RWPE1 (cell line): ENCODE results near the gene RPL36A.
A peak's percentile ranks its signal among the peaks of the same experiment; 100 is the strongest.

Source experiments
- CTCF ChIA-PET: fragments of 350-600 bp; sonication (Branson Sonifier 250); formaldehyde crosslinking; extraction: SDS; loops from one replicate; lab custom pipeline; 2021; lab: Yijun Ruan, JAX
- POLR2A ChIA-PET: fragments of 400-600 bp; formaldehyde crosslinking; extraction: SDS; loops from one replicate; lab custom pipeline; 2020; ENCODE audit warnings: antibody characterized with exemption; ENCODE audit not compliant: low non-redundant PET; lab: Yijun Ruan, JAX
- DNase-seq: peaks from one replicate; pipeline ENCODE4 v3.0.0; 2012; ENCODE audit warnings: low spot score
- H3K27ac ChIP-seq: fragments of 450-650 bp; 2 replicates; pipeline ENCODE4 v1.5.1; 2017
- TF ChIP-seq, protein P1 (sequence below): fragments of 450-650 bp; conservative IDR thresholded peaks from 2 replicates; pipeline ENCODE4 v1.5.1; 2017; ENCODE audit warnings: low read depth, mild to moderate bottlenecking

The RPL36A gene

DNA sequence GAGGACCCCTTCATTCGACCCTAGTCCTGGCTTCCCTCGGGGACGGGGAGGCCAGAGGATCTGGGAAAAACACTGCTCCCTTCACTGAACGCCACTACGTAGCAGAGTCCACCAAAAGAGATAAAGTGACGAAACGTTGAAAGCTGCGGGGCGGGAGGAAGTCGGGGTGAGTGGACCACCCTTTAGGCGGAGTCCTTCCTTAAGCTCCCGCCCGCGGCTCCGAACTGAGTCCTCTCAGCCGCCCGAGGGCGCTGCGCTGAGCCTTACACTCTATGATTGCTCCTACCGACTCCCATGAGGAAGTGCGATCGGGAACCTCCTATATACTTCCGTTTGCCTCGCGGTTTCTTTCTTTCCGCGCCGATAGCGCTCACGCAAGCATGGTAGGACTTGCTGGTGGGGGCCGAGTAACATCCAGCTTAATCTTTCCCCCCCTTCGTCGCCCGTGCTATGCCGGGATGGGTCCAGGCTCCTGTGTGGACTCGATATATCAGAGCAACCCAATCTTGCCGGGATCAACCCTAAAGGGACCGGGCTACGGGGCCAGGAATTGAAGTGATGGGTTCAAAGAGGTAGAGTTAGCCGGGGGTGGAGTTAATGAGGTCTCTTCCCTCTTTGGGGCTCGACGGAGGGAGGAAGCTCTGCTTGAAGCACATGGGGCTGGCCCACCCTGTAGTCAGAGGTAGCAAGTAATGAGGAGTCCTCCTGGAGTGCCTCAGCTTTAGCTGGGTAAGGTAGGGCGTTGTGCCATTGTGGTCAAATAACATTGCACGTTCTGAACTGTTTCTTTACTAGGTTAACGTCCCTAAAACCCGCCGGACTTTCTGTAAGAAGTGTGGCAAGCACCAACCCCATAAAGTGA lies at the start of gene RPL36A:
Gene RPL36A (plus strand): TSS at position 348 of the 862 bp plus-strand sequence. CDS start 33 bp downstream, at position 381.
- ChIA-PET POLR2A (interaction anchor here (1.5 kb wide), 1 partner anchor 42 kb away, joined by 4 read pairs; the partner anchor contains the start of gene TIMM8A), CTCF (interaction anchor here (0.6 to 0.9 kb wide), 4 partner anchors 10 to 88 kb away, joined by 3 read pairs; no protein-coding TSS in a partner anchor)
- H3K27ac ChIP-seq = peak within 1 kb of the TSS; percentile 78
- peak; percentile 79 for DNase-seq
- TF ChIP-seq, protein P1, sequence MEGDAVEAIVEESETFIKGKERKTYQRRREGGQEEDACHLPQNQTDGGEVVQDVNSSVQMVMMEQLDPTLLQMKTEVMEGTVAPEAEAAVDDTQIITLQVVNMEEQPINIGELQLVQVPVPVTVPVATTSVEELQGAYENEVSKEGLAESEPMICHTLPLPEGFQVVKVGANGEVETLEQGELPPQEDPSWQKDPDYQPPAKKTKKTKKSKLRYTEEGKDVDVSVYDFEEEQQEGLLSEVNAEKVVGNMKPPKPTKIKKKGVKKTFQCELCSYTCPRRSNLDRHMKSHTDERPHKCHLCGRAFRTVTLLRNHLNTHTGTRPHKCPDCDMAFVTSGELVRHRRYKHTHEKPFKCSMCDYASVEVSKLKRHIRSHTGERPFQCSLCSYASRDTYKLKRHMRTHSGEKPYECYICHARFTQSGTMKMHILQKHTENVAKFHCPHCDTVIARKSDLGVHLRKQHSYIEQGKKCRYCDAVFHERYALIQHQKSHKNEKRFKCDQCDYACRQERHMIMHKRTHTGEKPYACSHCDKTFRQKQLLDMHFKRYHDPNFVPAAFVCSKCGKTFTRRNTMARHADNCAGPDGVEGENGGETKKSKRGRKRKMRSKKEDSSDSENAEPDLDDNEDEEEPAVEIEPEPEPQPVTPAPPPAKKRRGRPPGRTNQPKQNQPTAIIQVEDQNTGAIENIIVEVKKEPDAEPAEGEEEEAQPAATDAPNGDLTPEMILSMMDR = peak; percentile 71

GRCh38 chrX:101347859-101348451 lies 42.9 kb upstream of the RPL36A start:
- peak overlapping the region; percentile 85 for H3K27ac ChIP-seq
- CTCF ChIA-PET = no interaction called here
- TF ChIP-seq, protein P1 = no peak
- POLR2A ChIA-PET = interaction anchor here (1.1 kb wide), 1 partner anchor 42 kb away, joined by 4 read pairs; the partner anchor contains the start of gene RPL36A
- peak; percentile 13 for DNase-seq

- TF ChIP-seq, protein P1 = no peak
- H3K27ac ChIP-seq = peak within 1 kb of the TSS; percentile 85
- CTCF ChIA-PET = interaction anchor here (0.6 kb wide), 1 partner anchor 13 kb away, joined by 3 read pairs; no protein-coding TSS in a partner anchor
- peak; percentile 76 for DNase-seq
- POLR2A ChIA-PET = interaction anchor here (1.1 kb wide), 1 partner anchor 42 kb away, joined by 4 read pairs; the partner anchor contains the start of gene RPL36A
Measured at GRCh38 chrX:101348452-101349192, 42.2 kb upstream of the RPL36A start, which contains the start of gene TIMM8A. Gene TIMM8A (minus strand): TSS chrX:101348742. CDS start chrX:101348664, 78 bp downstream.

DNA sequence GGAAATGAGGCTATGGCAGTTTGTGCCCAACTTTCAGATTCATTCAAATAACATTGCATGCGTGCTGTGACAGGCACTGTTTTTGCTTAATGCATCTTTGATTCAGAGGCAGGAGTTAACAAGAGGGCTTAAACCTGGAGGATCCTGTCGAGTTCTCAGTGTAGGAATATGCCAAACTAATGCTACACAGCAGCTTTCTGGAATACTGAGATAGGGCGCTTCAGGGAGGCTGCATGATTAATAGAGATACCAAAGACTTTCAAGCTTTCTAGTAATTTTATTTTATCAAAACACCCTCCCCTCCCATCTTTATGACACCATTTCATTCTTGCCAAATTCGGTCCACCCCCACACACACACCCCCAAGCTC lies 41.6 kb upstream of the RPL36A start:
- no peak for DNase-seq
- ChIA-PET POLR2A (interaction anchor here (1.1 kb wide), 1 partner anchor 41 kb away, joined by 4 read pairs; the partner anchor contains the start of gene RPL36A), CTCF (interaction anchor here (0.6 kb wide), 1 partner anchor 12 kb away, joined by 3 read pairs; no protein-coding TSS in a partner anchor)
- TF ChIP-seq, protein P1 = no peak
- H3K27ac ChIP-seq = peak overlapping the region; percentile 85

DNA sequence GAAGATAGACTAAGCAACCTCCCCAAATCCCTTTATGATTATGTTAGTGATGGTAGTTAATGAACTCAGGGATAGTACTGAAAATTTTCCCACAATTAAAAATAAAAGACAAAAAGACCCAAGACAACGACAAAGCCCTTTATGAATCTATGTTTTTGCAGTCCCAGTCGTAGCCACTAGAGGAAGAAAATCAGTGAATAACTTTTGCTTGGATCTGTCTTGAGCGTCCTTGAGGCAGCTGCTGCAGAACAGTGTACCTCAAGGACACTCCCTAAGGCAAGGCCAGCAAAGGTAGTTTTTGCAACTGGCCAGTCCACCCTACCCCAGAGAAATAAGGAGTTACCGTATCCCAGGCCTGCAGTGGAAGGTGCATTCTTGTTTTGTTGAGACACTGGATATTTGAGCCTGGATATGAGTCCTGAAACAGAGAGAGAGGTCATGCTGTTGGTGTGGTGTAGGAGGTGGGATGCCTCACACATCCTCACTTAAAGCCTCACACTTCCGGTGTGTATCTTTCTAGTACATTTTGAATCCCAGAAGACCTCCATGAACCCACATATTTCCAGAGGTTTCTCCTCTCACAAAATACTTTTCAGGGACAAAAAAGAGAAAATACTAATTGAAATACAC lies 33.5 kb upstream of the RPL36A start:
- TF ChIP-seq, protein P1 = peak; percentile 13; the same call in 1 of the 2 replicates
- H3K27ac ChIP-seq = no peak overlapping the region
- CTCF ChIA-PET = no interaction called here
- POLR2A ChIA-PET = no interaction called here
- no peak for DNase-seq
